SJCRH30 (cell line): ENCODE data around the gene CLC. TPM values are rescaled to one million over a fixed set of nuclear protein-coding genes. Genes with fewer than 3 reads are reported as not detected.
"Not testable (repeated sequence)": the region's sequence is repeated elsewhere in the genome, so short reads cannot be mapped to it uniquely, and the experiment has no call there.

Experiments
- DNase-seq, 2 experiments: peaks; one replicate each; pipeline ENCODE4 v3.0.0-alpha.2; 2015 to 2020
- H3K27ac ChIP-seq: fragments of 250-450 bp; sonication (Bioruptor Pico); 2 replicates; pipeline ENCODE4 v1.5.1; 2020; ENCODE audit warnings: mild to moderate bottlenecking, moderate library complexity
- H3K27me3 ChIP-seq: fragments of 250-450 bp; sonication (Bioruptor Pico); 2 replicates; pipeline ENCODE4 v1.5.1; 2020; ENCODE audit warnings: mild to moderate bottlenecking, moderate library complexity
- H3K36me3 ChIP-seq: fragments of 250-450 bp; sonication (Bioruptor Pico); 2 replicates; pipeline ENCODE4 v1.5.1; 2020; ENCODE audit warnings: mild to moderate bottlenecking, moderate library complexity
- H3K4me1 ChIP-seq: fragments of 250-450 bp; sonication (Bioruptor Pico); 2 replicates; pipeline ENCODE4 v1.5.1; 2020; ENCODE audit warnings: mild to moderate bottlenecking, moderate library complexity
- H3K4me3 ChIP-seq: fragments of 250-450 bp; sonication (Bioruptor Pico); 2 replicates; pipeline ENCODE4 v1.5.1; 2020; ENCODE audit warnings: mild to moderate bottlenecking, moderate library complexity
- H3K9me3 ChIP-seq: fragments of 250-450 bp; sonication (Bioruptor Pico); replicated peaks from 2 replicates; pipeline ENCODE4 v1.5.1; 2020; ENCODE audit warnings: mild to moderate bottlenecking, moderate library complexity
- total RNA-seq: library from RNA; depleted of rRNA; stranded (reverse); fragments of >200 nt; shearing (Covaris generic); gene quantifications from 2 replicates; pipeline ENCODE4 v1.2.3, GENCODE V29; 2014

CLC gene
- total RNA-seq, 1 experiment from 2014 or later = not detected

GRCh38 chr19:39708594-39708993, 29.2 kb downstream of the CLC start:
- DNase-seq = no peak
- H3K4me3 ChIP-seq = no peak overlapping the region
- no peaks in the 10 kb centered on the region; the same call in 1 of the 2 replicates for H3K27me3 ChIP-seq
- H3K27ac ChIP-seq = no peak overlapping the region
- no peaks in the 10 kb centered on the region for H3K36me3 ChIP-seq
- no peaks in the 10 kb centered on the region for H3K9me3 ChIP-seq
- H3K4me1 ChIP-seq = no peaks in the 10 kb centered on the region

- no peak overlapping the region for H3K4me3 ChIP-seq
- no peaks in the 10 kb centered on the region for H3K4me1 ChIP-seq
- H3K9me3 ChIP-seq = 0 out of 2 replicates have a peak, but pooled peaks cover 3% of the 10 kb centered on the region
- no peaks in the 10 kb centered on the region for H3K36me3 ChIP-seq
- no peak for DNase-seq
- H3K27ac ChIP-seq = no peak overlapping the region
- no peaks in the 10 kb centered on the region; the same call in 1 of the 2 replicates for H3K27me3 ChIP-seq
These were observed 32.1 kb downstream of the CLC start for GRCh38 chr19:39705578-39706188.

- Histone ChIP-seq H3K4me3 (no peak within 1 kb of the TSS), H3K27ac (no peak within 1 kb of the TSS), H3K36me3 (no peaks in the 10 kb centered on the region), H3K4me1 (no peaks in the 10 kb centered on the region), H3K27me3 (no peaks in the 10 kb centered on the region; the same call in 1 of the 2 replicates), H3K9me3 (0 out of 2 replicates have a peak, but pooled peaks cover 3% of the 10 kb centered on the region)
- peak in 1 of 2 experiments; percentile 21 for DNase-seq
These were observed 33.4 kb downstream of the CLC start, which contains the start of gene LGALS14 for GRCh38 chr19:39704181-39705044. Gene LGALS14 (plus strand): TSS chr19:39704481. CDS start chr19:39704529, 48 bp downstream.

- DNase-seq = no peak
These were observed 36.5 kb downstream of the CLC start for GRCh38 chr19:39701291-39701690.

GRCh38 chr19:39698535-39698934, 39.3 kb downstream of the CLC start:
- no peak overlapping the region for H3K27ac ChIP-seq
- DNase-seq = no peak
- 0 out of 2 replicates have a peak, but pooled peaks cover 3% of the 10 kb centered on the region for H3K9me3 ChIP-seq
- H3K4me3 ChIP-seq = no peak overlapping the region
- H3K4me1 ChIP-seq = peaks cover 8% of the 10 kb centered on the region
- no peaks in the 10 kb centered on the region for H3K36me3 ChIP-seq
- H3K27me3 ChIP-seq = peaks cover 3% of the 10 kb centered on the region; the same call in 1 of the 2 replicates

More at GRCh38 chr19:39701291-39701690, 36.5 kb downstream of the CLC start:
- H3K36me3 ChIP-seq = no peaks in the 10 kb centered on the region
- peaks cover 3% of the 10 kb centered on the region; the same call in 1 of the 2 replicates for H3K27me3 ChIP-seq
- no peak overlapping the region for H3K27ac ChIP-seq
- no peak overlapping the region for H3K4me3 ChIP-seq
- H3K9me3 ChIP-seq = 0 out of 2 replicates have a peak, but pooled peaks cover 3% of the 10 kb centered on the region
- peaks cover 7% of the 10 kb centered on the region for H3K4me1 ChIP-seq

GRCh38 chr19:39696387-39696786, 41.4 kb downstream of the CLC start:
- Histone ChIP-seq H3K27me3 (peaks cover 3% of the 10 kb centered on the region; the same call in 1 of the 2 replicates), H3K4me3 (no peak overlapping the region), H3K4me1 (peaks cover 8% of the 10 kb centered on the region), H3K9me3 (no peaks in the 10 kb centered on the region), H3K36me3 (no peaks in the 10 kb centered on the region), H3K27ac (no peak overlapping the region)
- DNase-seq = no peak

- H3K27ac ChIP-seq = no peak overlapping the region
- H3K27me3 ChIP-seq = peaks cover 3% of the 10 kb centered on the region; the same call in 1 of the 2 replicates
- DNase-seq = no peak
- H3K4me3 ChIP-seq = no peak overlapping the region
- peaks cover 8% of the 10 kb centered on the region for H3K4me1 ChIP-seq
- H3K36me3 ChIP-seq = no peaks in the 10 kb centered on the region
- no peaks in the 10 kb centered on the region for H3K9me3 ChIP-seq
These were observed 42.1 kb downstream of the CLC start for GRCh38 chr19:39695759-39696158.

GRCh38 chr19:39692822-39693221, 45.0 kb downstream of the CLC start:
- 0 out of 2 replicates have a peak, but pooled peaks cover 3% of the 10 kb centered on the region for H3K27me3 ChIP-seq
- no peak overlapping the region for H3K27ac ChIP-seq

GRCh38 chr19:39692166-39692565, 45.7 kb downstream of the CLC start:
- Histone ChIP-seq H3K4me1 (peaks cover 8% of the 10 kb centered on the region), H3K36me3 (no peaks in the 10 kb centered on the region), H3K9me3 (peaks cover 3% of the 10 kb centered on the region; the same call in 1 of the 2 replicates), H3K4me3 (no peak overlapping the region), H3K27me3 (no peaks in the 10 kb centered on the region), H3K27ac (no peak overlapping the region)
- DNase-seq = no peak

More at GRCh38 chr19:39692822-39693221, 45.0 kb downstream of the CLC start:
- Histone ChIP-seq H3K36me3 (no peaks in the 10 kb centered on the region), H3K4me3 (no peak overlapping the region), H3K9me3 (peaks cover 3% of the 10 kb centered on the region; the same call in 1 of the 2 replicates), H3K4me1 (peaks cover 8% of the 10 kb centered on the region)
- no peak for DNase-seq

GRCh38 chr19:39688637-39689036, 49.2 kb downstream of the CLC start:
- H3K9me3 ChIP-seq, H3K36me3 ChIP-seq, H3K4me3 ChIP-seq, H3K27me3 ChIP-seq, H3K27ac ChIP-seq, DNase-seq, H3K4me1 ChIP-seq: not testable (repeated sequence)

- peaks cover 3% of the 10 kb centered on the region; the same call in 1 of the 2 replicates for H3K9me3 ChIP-seq
- no peaks in the 10 kb centered on the region for H3K36me3 ChIP-seq
- no peak overlapping the region for H3K27ac ChIP-seq
- H3K4me1 ChIP-seq = peaks cover 7% of the 10 kb centered on the region; the same call in 1 of the 2 replicates
- DNase-seq = no peak
- no peak overlapping the region for H3K4me3 ChIP-seq
- H3K27me3 ChIP-seq = 0 out of 2 replicates have a peak, but pooled peaks cover 6% of the 10 kb centered on the region
These were observed 51.1 kb downstream of the CLC start for GRCh38 chr19:39686739-39687138.

- no peak overlapping the region for H3K4me3 ChIP-seq
- H3K27ac ChIP-seq = no peak overlapping the region
- no peaks in the 10 kb centered on the region for H3K9me3 ChIP-seq
- 0 out of 2 replicates have a peak, but pooled peaks cover 6% of the 10 kb centered on the region for H3K27me3 ChIP-seq
- H3K4me1 ChIP-seq = peaks cover 7% of the 10 kb centered on the region; the same call in 1 of the 2 replicates
- DNase-seq = no peak
- no peaks in the 10 kb centered on the region for H3K36me3 ChIP-seq
These were observed 53.6 kb downstream of the CLC start for GRCh38 chr19:39684267-39684666.

GRCh38 chr19:39681416-39681815, 56.4 kb downstream of the CLC start:
- Histone ChIP-seq H3K27ac (no peak overlapping the region), H3K9me3 (no peaks in the 10 kb centered on the region), H3K27me3 (0 out of 2 replicates have a peak, but pooled peaks cover 6% of the 10 kb centered on the region), H3K36me3 (no peaks in the 10 kb centered on the region), H3K4me1 (peaks cover 28% of the 10 kb centered on the region), H3K4me3 (no peak overlapping the region)
- DNase-seq = no peak
